Measurements from ENCODE around the gene MRPS9.
A peak's percentile ranks its signal among the peaks of the same experiment; 100 is the strongest.

The MRPS9 gene

GRCh38 chr2:105042189-105042588 lies 4.3 kb downstream of the MRPS9 start:
- H3K27ac ChIP-seq = no peak overlapping the region
- no peak for TF ChIP-seq CTCF (conservative IDR thresholded peaks at IDR 0.05)

- H3K27ac ChIP-seq = peak overlapping the region; percentile 34
- TF ChIP-seq CTCF (conservative IDR thresholded peaks at IDR 0.05) = no peak
These were observed 14.9 kb downstream of the MRPS9 start for GRCh38 chr2:105052773-105053172.

- no peak overlapping the region for H3K27ac ChIP-seq
- TF ChIP-seq CTCF (conservative IDR thresholded peaks at IDR 0.05) = no peak
These were observed 17.7 kb downstream of the MRPS9 start for GRCh38 chr2:105055613-105056012.

- no peak for TF ChIP-seq CTCF (conservative IDR thresholded peaks at IDR 0.05)
- peak overlapping the region; percentile 30; the same call in 1 of the 2 replicates for H3K27ac ChIP-seq
These were observed 18.4 kb downstream of the MRPS9 start for GRCh38 chr2:105056245-105056644.

- TF ChIP-seq CTCF (conservative IDR thresholded peaks at IDR 0.05) = no peak
These were observed 19.1 kb downstream of the MRPS9 start for GRCh38 chr2:105057005-105057404.

GRCh38 chr2:105061560-105061959 lies 23.7 kb downstream of the MRPS9 start:
- no peak overlapping the region for H3K27ac ChIP-seq
- no peak for TF ChIP-seq CTCF (conservative IDR thresholded peaks at IDR 0.05)

More at GRCh38 chr2:105057005-105057404, 19.1 kb downstream of the MRPS9 start:
- H3K27ac ChIP-seq = peak overlapping the region; percentile 30; the same call in 1 of the 2 replicates

GRCh38 chr2:105062158-105062557 lies 24.3 kb downstream of the MRPS9 start:
- TF ChIP-seq CTCF (conservative IDR thresholded peaks at IDR 0.05) = no peak
- H3K27ac ChIP-seq = no peak overlapping the region
